Smooth muscle cell (in vitro differentiated cells): Measurements from ENCODE around the gene C1orf167. TPM values are rescaled to one million over a fixed set of nuclear protein-coding genes. Genes with fewer than 3 reads are reported as not detected.

Source experiments
- DNase-seq: peaks from one replicate; lab custom pipeline; 2025; ENCODE audit not compliant: unreplicated experiment; lab: John Stamatoyannopoulos, UW
- H2AFZ ChIP-seq: fragments of 200-600 bp; sonication (generic); 2 replicates; pipeline ENCODE4 v1.6.0; 2016; ENCODE audit warnings: antibody characterized with exemption, low read depth, mild to moderate bottlenecking
- H3F3A ChIP-seq: fragments of 200-600 bp; sonication (generic); 2 replicates; pipeline ENCODE4 v1.6.0; 2017; ENCODE audit warnings: antibody characterized with exemption, low read depth
- H3K27ac ChIP-seq: fragments of 200-600 bp; sonication (generic); 2 replicates; pipeline ENCODE4 v1.5.1; 2016; ENCODE audit warnings: low read depth, mild to moderate bottlenecking
- H3K27me3 ChIP-seq: fragments of 200-600 bp; sonication (generic); 2 replicates; pipeline ENCODE4 v1.6.1; 2016; ENCODE audit warnings: low read depth, mild to moderate bottlenecking
- H3K36me3 ChIP-seq: fragments of 200-600 bp; sonication (generic); 2 replicates; pipeline ENCODE4 v1.5.1; 2016; ENCODE audit warnings: low read depth
- H3K4me1 ChIP-seq: fragments of 200-600 bp; sonication (generic); 2 replicates; pipeline ENCODE4 v1.5.1; 2016; ENCODE audit warnings: low read depth
- H3K4me2 ChIP-seq: fragments of 200-600 bp; sonication (generic); 2 replicates; pipeline ENCODE4 v1.6.0; 2016; ENCODE audit warnings: mild to moderate bottlenecking
- H3K4me3 ChIP-seq: fragments of 200-600 bp; sonication (generic); 2 replicates; pipeline ENCODE4 v1.5.1; 2016; ENCODE audit warnings: mild to moderate bottlenecking
- H3K79me2 ChIP-seq: fragments of 200-600 bp; sonication (generic); 2 replicates; pipeline ENCODE4 v1.6.0; 2016; ENCODE audit warnings: low read depth, mild to moderate bottlenecking
- H3K9ac ChIP-seq: fragments of 200-600 bp; sonication (generic); 2 replicates; pipeline ENCODE4 v1.6.0; 2016; ENCODE audit warnings: low read depth
- H3K9me3 ChIP-seq: fragments of 200-600 bp; sonication (generic); replicated peaks from 2 replicates; pipeline ENCODE4 v1.5.1; 2016; ENCODE audit warnings: low read depth
- H4K20me1 ChIP-seq: fragments of 200-600 bp; sonication (generic); 2 replicates; pipeline ENCODE4 v1.6.0; 2016; ENCODE audit warnings: low read depth
- WGBS: methylation state at CpG from one replicate; pipeline ENCODE4 v1.1.7; 2016; ENCODE audit warnings: low lambda C conversion rate; 5-methylcytosine and 5-hydroxymethylcytosine counted together
- polyA plus RNA-seq: library from polyadenylated mRNA; unstranded; fragments of >200 nt; fragmentation: Nextera tagmentation; extraction: Ambion mirVana; gene quantifications from 2 replicates; pipeline ENCODE4 v1.2.1, GENCODE V29; 2016
- total RNA-seq: library from RNA; depleted of rRNA; stranded (reverse); fragments of >200 nt; gene quantifications from 2 replicates; pipeline ENCODE4 v1.2.3, GENCODE V29; 2014
- TF ChIP-seq, protein P1 (sequence below): fragments of 200-600 bp; sonication (generic); IDR thresholded peaks from 2 replicates; pipeline ENCODE4 v1.5.1; 2017; ENCODE audit warnings: borderline replicate concordance, mild to moderate bottlenecking, antibody characterized with exemption; ENCODE audit not compliant: insufficient read depth, poor library complexity, severe bottlenecking

C1orf167 gene
- total and polyA plus RNA-seq, 2 experiments from 2014 or later, result 0.70 TPM; not detected in 1

DNA sequence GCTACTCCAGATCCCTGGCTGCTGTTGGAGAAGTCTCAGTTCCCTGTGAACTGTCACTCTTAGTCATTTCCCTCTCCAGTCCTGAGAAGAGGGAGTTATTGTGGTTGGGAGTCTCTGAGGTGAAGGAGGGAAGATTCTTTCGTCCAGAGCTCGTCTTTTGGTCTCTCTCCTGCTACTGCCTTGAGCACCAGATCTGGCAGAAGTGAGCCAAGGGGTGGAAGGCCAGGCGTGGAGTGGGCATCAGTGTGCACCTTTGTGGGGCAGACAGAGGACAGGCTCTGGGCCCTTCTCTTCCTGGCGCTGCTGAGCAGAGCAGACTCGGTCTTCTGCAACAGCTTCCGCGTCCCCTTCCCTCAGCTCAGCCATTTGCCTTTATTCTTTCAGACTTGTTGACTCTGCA lies 63.1 kb downstream of the C1orf167 start:
- DNase-seq, result no peak
- Histone ChIP-seq H4K20me1 (no peaks in the 10 kb centered on the region), H3F3A (no peaks in the 10 kb centered on the region), H3K36me3 (peaks cover 3% of the 10 kb centered on the region), H3K4me2 (no peak overlapping the region), H3K27me3 (no peaks in the 10 kb centered on the region), H2AFZ (no peak overlapping the region), H3K4me3 (no peak overlapping the region), H3K9ac (no peak overlapping the region), H3K4me1 (no peaks in the 10 kb centered on the region), H3K79me2 (no peaks in the 10 kb centered on the region), H3K9me3 (no peaks in the 10 kb centered on the region), H3K27ac (no peak overlapping the region)
- 97% methylated on average over 7 of the region's 7 CpGs for WGBS
- TF ChIP-seq, protein P1, sequence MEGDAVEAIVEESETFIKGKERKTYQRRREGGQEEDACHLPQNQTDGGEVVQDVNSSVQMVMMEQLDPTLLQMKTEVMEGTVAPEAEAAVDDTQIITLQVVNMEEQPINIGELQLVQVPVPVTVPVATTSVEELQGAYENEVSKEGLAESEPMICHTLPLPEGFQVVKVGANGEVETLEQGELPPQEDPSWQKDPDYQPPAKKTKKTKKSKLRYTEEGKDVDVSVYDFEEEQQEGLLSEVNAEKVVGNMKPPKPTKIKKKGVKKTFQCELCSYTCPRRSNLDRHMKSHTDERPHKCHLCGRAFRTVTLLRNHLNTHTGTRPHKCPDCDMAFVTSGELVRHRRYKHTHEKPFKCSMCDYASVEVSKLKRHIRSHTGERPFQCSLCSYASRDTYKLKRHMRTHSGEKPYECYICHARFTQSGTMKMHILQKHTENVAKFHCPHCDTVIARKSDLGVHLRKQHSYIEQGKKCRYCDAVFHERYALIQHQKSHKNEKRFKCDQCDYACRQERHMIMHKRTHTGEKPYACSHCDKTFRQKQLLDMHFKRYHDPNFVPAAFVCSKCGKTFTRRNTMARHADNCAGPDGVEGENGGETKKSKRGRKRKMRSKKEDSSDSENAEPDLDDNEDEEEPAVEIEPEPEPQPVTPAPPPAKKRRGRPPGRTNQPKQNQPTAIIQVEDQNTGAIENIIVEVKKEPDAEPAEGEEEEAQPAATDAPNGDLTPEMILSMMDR, result no peak

DNA sequence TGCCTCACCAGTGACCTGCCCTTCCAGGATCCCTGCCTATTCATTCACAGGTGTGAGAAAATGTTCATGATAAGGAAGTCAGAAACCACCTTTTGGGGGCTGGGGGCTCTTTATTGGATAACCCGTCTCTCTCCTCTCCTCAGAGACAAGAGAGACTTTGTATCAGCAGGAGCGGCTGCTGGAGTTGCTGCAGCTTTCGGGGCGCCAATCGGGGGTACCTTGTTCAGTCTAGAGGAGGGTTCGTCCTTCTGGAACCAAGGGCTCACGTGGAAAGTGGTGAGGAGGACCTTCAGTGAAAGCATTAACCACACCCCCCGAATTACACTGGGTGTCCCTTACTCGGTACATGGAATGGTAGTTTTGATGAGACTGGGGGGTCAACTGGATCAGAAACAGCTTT lies 65.0 kb downstream of the C1orf167 start:
- 98% methylated on average over 9 of the region's 9 CpGs for WGBS
- Histone ChIP-seq H3K27me3 (no peaks in the 10 kb centered on the region), H3K9me3 (no peaks in the 10 kb centered on the region), H3K79me2 (no peaks in the 10 kb centered on the region), H2AFZ (no peak overlapping the region), H4K20me1 (no peaks in the 10 kb centered on the region), H3F3A (no peaks in the 10 kb centered on the region), H3K4me1 (no peaks in the 10 kb centered on the region), H3K4me2 (no peak overlapping the region), H3K4me3 (no peak overlapping the region), H3K9ac (no peak overlapping the region), H3K27ac (no peak overlapping the region), H3K36me3 (peaks cover 5% of the 10 kb centered on the region)
- DNase-seq, result no peak
- TF ChIP-seq, protein P1, result no peak

DNA sequence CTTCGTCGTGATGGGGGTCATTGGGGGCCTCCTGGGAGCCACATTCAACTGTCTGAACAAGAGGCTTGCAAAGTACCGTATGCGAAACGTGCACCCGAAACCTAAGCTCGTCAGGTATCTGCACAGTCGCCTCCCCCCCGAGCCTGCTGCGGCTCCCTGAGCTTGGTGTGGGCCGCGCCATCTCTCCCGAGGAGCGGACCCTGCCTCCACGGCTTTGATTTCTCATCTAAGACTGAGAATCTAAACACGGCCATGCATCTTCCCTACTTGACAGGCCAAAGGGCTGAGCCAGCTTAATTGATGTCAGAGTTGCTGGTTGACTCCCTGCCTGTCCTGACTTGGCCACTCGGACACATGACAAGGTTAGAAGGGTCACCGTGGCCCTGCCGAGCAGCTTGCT lies 66.5 kb downstream of the C1orf167 start:
- no peak for DNase-seq
- 98% methylated on average over 19 of the region's 19 CpGs for WGBS

More for the DNA sequence above, 66.5 kb downstream of the C1orf167 start:
- H3K36me3 ChIP-seq, result peaks cover 5% of the 10 kb centered on the region
- no peak overlapping the region for H3K27ac ChIP-seq
- no peak overlapping the region for H2AFZ ChIP-seq
- TF ChIP-seq, protein P1, result no peak
- H3K27me3 ChIP-seq, result no peaks in the 10 kb centered on the region
- H3K4me1 ChIP-seq, result no peaks in the 10 kb centered on the region
- H3K9ac ChIP-seq, result no peak overlapping the region
- no peaks in the 10 kb centered on the region for H3K79me2 ChIP-seq
- H3K4me3 ChIP-seq, result no peak overlapping the region
- H3K4me2 ChIP-seq, result no peak overlapping the region
- H4K20me1 ChIP-seq, result no peaks in the 10 kb centered on the region
- H3K9me3 ChIP-seq, result no peaks in the 10 kb centered on the region
- no peaks in the 10 kb centered on the region for H3F3A ChIP-seq
